ENCODE data around the gene CCT6A.
"Not testable (repeated sequence)": the region's sequence is repeated elsewhere in the genome, so short reads cannot be mapped to it uniquely, and the experiment has no call there.

The CCT6A gene, protein sequence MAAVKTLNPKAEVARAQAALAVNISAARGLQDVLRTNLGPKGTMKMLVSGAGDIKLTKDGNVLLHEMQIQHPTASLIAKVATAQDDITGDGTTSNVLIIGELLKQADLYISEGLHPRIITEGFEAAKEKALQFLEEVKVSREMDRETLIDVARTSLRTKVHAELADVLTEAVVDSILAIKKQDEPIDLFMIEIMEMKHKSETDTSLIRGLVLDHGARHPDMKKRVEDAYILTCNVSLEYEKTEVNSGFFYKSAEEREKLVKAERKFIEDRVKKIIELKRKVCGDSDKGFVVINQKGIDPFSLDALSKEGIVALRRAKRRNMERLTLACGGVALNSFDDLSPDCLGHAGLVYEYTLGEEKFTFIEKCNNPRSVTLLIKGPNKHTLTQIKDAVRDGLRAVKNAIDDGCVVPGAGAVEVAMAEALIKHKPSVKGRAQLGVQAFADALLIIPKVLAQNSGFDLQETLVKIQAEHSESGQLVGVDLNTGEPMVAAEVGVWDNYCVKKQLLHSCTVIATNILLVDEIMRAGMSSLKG

DNA sequence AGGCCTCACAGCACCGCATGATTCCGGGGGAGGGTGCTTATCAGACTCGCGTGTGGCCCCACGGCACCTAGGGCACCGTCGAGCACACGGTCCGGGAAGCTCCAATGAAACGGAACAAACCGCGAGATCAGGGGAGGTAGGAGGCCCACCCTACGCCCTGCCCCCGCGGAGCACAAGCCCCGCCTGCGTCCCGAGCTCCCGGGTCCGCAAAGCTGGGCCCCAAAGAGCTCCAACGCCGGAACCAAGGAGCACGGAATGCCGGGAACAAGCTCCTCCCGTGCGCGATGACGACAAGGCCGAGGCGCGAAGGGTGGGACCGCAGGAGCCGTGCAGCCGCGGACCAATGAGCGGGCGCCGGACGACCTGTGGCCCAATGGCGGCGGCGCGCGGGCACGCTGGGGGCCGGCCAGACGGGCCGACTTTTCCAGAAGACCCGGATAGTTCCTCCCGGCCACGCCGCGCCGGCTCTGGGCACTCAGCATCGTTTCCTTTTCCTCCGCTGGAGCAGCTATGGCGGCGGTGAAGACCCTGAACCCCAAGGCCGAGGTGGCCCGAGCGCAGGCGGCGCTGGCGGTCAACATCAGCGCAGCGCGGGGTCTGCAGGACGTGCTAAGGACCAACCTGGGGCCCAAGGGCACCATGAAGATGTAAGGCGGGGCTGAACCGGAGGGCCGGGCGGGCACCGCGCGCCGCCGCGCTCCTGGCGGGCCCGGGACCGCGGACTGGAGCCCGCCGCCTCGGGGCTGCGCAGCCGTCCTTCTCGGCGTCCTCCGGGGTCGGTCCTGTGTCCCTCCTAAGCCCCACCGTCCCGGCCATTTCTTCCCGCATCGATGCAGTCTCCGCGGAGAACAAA is at the start of gene CCT6A, which contains the start of gene PSPH:
Gene CCT6A (plus strand): TSS at position 427 of the 853 bp plus-strand sequence. CDS start 84 bp downstream, at position 511.
Gene PSPH (minus strand): TSS at position 106 of the 853 bp plus-strand sequence. CDS start 30,232 bp downstream, outside the sequence.
- peak; percentile 98 for DNase-seq (ENCODE audit: low spot score)

DNA sequence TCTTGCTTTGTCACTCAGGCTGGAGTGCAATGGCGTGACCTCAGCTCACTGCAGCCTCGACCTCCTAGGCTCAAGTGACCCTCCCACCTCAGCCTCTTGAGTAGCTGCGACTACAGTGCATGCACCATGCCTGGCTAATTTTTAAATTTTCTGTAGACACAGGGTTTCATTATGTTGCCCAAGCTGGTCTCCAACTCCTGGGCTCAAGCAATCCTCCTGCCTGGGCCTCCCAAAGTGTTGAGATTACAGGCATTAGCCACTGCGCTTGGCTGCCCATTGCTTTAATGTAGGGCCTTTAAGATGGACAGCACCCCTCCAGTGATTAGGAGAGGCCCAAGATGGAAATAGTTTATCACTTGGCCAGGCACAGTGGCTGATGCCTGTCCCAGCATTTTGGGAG is 47.8 kb upstream of the CCT6A start:
- DNase-seq (ENCODE audit: low spot score): no peak

DNA sequence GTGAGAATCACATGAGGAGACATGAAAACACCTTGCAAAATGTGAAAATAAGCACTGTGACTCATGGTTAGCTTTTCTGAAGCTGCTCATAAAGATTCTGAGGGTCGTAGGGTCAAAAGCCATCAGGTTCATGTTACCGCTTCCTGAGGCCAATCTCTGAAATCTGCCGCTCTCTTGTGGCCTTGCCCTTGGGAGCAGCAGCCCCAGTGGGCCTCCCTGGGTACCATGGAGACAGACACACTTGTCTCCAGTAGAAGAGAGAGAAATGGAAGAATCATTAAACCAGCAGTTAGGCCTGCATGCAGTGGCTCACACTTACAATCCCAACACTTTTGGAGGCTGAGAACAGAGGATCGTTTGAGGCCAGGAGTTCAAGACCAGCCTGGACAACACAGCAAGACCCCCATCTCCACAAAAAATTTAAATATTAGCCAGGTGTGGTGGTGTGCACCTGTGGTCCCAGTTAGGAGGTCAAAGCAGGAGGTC is 44.4 kb upstream of the CCT6A start:
- no peak for DNase-seq (ENCODE audit: low spot score)

DNA sequence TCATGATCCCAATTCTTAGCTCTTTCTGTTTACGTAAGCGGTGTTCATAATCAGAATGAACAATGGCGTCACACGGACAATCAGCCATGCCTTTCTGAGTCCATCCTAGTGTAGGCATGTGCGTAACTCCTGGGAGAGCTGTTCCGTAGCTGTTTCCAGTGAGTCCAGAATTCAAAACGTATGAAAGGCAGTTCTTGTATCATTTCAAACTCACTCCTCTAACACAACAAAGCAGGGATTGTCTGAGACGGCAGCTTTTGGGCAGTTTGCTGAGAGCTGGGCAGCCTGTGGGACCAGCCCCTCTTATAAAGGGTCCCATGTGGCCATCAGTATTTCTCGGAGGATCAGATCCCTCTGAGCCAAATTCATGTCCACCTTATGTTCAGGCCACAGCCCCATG is 43.7 kb upstream of the CCT6A start:
- peak; percentile 65 for DNase-seq (ENCODE audit: low spot score)

DNA sequence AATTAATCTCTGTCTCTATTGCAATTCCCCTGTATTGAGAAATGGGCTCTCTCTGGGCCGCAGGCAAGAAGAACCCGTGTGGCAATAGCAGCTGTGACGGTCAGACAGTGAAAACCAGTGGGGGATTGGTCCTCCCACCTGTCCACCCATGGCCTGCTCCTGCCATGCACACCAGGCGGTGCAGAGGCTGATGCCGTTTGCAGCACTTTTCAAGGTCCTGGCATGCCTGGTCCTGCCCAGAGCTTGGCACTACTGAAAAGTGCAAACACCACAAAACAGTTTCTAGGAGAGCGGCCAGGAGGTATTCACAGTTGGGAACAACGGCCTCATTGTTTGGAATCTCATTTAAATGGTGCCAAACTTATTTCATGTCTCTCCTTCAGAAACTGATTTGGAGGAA is 41.9 kb upstream of the CCT6A start:
- peak; percentile 84 for DNase-seq (ENCODE audit: low spot score)

DNA sequence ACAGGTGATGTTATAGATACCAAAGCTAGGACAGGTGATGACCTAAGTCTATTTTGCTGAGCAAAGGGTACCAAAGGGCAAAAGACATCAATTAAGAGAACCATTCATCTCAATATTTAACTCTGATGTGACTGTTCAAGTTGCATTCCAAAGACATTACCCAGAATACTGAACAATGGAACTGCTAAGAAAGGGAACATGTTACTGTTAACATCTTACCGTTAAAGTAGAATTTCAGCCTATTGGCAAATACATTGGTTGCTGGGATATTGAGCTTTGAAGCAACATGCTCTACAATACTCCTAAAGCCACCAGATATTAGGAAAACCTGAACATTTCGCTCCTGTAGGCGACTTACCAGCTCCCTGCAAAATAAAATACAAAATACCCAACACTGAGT is 34.5 kb upstream of the CCT6A start:
- DNase-seq (ENCODE audit: low spot score): not testable (repeated sequence)

DNA sequence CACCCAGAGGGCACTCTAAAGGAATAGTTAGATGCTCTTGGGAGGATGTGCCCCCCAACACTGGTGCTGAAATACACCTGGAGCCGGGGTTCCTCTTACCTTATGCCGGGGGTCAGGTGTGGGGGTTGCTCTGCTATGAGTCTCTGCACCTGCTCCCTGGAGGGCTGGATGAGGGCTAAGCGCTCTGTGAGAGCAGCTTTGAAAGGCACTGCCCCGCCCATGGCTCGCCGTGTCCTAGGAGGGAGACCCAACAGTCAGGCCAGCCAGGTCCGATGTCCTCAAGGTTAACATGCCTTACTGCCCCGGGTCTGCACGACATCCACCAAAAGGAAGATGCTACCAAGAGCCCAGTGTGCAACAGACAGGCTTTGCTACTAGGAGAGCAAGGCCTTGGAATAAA is 32.1 kb upstream of the CCT6A start:
- DNase-seq (ENCODE audit: low spot score): no peak

DNA sequence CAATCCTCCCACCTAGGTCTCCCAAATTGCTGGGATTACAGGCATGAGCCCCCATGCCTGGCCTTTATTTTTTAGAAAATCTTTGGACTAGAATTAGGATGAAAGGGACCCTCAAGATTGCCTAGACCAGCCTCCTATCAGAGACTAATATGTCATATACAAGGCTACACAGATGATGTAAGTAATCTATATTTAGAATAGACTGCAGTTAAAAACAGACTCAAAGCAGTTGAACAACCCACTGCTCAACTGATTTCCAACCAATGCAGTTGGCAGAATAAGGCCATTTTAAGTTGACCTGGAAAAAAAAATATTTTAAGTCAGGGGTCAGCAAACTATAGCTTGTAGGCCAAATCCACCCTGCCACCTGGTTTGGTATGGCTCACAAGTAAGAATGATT is 28.1 kb upstream of the CCT6A start:
- DNase-seq (ENCODE audit: low spot score): no peak

DNA sequence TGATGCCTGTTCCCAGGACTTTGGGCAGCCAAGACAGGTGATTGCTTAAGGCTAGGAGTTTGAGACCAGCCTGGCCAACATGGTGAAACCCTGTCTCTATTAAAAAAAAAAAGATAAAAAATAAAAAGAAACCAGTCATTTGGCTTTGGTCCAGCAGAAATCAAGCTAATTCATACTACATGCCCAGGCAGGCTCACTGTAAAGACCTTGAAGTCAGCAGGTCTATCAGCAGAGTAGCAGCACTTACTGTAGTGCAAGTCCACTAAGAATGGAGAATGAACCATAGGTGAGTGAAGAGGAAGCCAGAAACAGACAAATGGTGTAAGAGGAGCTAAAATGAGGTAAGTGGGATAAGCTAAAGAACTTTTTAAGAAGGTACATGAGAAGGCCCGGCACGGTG is 25.0 kb upstream of the CCT6A start:
- no peak for DNase-seq (ENCODE audit: low spot score)

DNA sequence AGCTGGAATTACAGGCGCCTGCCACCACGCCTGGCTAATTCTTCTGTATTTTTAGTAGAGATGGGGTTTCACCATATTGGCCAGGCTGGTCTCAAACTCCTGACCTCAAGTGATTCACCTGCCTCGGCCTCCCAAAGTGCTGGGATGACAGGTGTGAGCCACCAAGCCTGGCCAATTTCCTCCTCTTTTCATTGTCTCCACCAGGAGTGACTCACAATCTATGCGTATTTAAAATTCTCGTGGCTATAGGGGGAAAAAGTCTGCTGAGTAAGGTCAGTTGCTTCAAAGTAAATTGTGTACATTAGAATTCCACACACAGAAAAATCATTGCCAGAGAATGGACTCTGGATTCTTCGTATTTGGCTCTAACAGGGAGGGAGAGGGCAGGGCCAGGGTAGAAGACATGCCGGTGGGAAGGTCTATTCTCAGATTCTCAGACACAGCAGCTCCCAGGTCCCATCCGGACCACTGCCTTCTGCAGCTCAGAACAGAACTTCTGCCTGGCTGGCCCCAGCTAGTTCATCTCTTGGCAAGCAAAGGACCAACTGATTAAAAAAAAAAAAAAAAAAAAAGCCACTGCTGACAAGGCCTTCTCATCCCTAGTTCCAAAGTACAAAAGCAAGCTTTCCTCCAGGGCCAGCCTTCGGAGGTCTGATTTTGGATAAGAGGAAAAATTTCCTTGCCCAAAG is 22.5 kb upstream of the CCT6A start:
- no peak for DNase-seq (ENCODE audit: low spot score)

DNA sequence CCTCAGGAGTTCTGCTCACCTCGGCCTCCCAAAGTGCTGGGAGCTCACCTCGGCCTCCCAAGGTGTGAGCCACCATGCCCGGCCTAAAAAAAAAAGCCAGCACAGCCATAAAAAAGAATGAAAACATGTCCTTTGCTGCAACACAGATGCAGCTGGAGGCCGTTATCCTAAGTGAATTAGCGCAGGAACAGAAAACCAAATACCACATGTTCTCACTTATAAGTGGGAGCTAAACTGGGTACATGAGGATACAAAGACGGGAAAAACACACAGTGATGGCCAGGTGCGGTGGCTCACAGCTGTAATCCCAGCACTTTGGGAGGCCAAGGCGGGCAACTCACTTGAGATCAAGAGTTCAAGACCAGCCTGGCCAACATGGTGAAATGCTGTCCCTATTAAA is 21.2 kb upstream of the CCT6A start:
- no peak for DNase-seq (ENCODE audit: low spot score)

DNA sequence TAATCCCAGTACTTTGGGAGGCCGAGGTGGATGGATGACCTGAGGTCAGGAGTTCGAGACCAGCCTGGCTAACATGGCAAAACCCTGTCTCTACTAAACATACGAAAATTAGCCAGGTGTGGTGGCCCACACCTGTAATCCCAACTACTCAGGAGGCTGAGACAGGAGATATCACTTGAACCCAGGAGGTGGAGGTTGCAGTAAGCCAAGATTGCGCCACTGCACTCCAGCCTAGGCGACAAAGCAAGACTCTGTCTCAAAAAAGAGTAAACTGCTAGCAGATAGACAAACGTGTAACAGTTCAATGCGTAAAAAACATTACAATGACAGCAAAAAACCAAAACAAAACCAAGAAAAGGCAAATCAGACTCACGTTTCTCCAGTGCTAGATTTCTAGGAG is 20.0 kb upstream of the CCT6A start:
- DNase-seq (ENCODE audit: low spot score): not testable (repeated sequence)

DNA sequence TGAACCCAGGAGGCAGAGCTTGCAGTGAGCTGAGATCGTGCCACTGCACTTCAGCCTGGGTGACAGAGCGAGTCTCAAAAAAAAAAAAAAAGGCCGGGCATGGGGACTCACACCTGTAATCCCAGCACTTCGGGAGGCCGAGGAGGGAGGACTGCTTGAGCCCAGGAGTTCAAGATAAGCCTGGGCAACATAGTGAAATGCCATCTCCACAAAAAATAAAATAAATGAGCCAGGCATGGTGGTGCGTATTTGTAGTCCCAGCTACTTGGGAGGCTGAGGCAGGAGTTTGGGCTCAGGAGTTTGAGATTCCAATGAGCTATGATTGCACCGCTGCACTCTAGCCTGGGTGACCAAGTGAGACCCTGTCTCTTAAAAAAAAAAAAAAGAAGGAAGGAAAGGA is 19.0 kb upstream of the CCT6A start:
- not testable (repeated sequence) for DNase-seq (ENCODE audit: low spot score)

DNA sequence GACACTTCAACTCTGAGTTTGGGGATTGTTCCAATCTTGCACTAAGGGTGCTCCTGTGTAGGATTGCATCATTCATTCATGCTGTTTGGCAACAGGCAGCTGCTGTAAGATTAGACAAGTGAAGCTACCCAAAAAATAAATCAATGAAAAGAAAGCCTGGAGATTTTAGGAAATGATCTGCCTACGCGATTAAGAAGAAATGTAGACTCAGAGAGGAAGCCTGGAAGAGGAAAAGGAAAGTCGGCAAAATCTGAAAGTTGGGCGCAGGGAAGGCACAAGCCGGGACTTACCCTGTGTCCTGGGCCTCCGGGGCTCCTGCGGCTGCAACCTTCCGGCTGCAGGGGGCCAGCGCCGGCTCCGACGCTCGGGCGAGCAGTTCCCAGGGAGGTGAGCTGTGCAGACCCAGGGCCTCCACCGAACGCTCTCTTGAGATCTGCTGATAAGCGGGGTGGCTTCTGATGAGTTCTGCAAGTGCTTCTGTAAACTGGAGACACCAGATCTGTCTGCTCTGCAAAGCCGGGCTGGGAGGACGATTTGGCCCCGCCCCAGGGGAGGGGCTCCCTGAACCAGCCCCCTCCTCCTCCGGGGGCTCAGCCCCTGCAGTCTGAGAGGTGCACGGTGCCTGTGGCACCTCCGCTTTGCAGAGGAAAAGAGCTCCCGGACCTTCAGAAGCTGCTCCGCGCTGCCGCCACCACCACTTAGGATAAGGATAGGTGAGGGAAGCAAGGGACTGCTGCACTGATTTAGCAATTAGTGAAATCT is 17.7 kb upstream of the CCT6A start:
- DNase-seq (ENCODE audit: low spot score): peak; percentile 70

DNA sequence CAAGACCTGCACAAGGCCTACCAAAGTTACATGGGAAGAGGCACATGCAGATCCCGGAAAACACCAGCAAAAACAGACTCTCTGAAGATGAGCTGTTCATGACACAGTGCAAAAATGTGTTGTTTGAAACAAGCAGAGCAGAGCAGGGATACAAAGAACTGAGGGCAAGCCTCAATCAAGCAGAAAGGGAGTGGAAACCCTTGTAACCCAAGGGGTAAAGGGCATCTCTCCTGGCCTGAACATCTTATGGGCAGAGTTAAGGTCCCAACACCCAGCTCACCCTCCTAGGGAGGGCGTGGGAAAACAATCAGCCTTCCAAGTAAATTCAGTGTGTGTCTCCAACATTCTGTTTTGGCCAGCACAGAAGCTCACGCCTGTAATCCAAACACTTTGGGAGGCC is 10.8 kb upstream of the CCT6A start:
- DNase-seq (ENCODE audit: low spot score): no peak

DNA sequence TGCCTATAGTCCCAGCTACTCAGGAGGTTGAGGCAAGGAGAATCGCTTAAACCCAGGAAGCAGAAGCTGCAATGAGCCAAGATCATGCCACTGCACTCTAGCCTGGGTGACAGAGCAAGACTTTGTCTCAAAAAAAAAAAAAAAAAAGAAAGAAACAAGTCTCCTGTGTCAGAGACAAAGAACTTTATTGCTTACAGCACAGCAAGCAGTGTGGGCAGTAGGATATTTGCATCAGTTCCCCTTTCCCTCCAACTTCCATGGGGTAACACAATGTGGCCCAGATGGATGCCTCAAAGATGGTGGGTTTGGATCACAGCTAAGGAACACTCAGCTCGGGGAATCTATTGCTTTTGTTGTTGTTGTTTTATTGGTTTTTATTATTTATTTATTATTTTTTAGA is 5.8 kb upstream of the CCT6A start:
- not testable (repeated sequence) for DNase-seq (ENCODE audit: low spot score)

DNA sequence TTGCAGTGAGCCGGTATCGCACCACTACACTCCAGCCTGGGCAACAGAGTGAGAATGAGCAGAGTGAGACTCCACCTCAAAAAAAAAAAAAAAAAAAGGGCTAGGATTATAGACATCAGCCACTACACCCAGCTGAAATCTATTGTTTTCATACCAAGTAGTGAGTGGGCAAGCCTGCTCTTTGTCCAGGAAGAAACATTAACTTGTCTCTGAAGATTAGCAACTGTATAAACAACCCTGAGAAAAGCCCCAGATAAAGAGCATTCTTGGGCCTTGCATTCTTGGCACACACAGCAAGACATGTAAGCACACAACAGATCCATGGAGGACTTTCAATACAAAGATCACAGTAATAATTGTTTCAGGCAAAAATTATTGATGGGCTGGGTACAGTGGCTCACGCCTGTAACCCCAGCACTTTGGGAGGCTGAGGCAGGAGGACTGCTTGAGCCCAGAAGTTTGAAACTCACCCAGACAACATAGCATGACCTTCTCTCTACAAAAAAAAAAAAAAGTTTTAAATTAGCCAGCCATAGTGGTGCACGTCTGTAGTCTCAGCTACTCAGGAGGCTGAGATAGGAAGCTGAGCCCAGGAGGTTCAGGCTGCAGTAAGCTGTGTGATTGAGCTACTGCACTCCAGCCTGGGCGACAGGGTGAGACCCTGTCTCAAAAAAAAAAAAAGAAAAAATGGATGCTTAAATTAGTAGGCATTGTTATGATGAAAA is 4.7 kb upstream of the CCT6A start:
- no peak for DNase-seq (ENCODE audit: low spot score)

DNA sequence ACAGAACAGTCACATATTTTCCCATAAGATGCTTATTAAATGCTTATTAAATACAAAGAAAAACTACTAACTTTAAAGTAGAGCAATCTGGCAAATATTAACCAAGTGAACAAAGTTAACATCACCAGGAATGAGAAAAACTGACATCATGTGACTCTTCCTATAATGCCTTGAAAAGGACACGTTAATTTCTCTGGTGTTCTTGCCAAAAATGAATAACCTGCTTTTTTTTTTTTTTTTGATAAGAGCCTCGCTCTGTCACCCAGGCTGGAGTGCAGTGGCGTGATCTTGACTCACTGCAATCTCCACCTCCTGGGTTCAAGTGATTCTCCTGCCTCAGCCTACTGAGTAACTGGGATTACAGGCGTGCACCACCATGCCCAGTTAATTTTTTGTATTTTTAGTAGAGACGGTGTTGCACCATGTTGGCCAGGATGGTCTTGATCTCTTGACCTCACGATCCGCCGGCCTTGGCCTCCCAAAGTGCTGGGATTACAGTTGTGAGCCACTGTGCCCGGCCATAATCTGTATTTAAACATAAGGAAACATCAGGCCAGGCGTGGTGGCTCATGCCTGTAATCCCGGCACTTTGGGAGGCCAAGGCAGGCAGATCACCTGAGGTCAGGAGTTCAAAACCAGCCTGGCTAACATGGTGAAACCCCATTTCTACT is 4.0 kb upstream of the CCT6A start:
- not testable (repeated sequence) for DNase-seq (ENCODE audit: low spot score)

DNA sequence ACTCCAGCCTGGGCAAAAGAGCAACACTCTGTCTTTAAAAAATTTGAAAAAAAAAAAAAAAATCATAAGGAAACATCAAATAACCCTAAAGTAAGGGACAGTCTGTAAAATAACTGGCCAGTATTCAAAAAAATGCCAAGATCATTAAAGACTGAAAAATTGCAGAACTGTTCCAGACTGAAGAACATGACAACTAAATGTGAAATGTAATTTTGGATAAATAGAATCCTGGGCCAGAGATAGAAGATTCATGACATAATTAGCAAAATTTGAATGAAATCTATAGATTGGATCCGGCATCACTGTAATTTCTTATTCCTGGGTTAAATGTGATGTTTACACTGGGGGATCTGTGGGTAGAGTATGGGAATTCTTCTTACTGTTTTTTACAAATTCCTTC is 3.3 kb upstream of the CCT6A start:
- no peak for DNase-seq (ENCODE audit: low spot score)

DNA sequence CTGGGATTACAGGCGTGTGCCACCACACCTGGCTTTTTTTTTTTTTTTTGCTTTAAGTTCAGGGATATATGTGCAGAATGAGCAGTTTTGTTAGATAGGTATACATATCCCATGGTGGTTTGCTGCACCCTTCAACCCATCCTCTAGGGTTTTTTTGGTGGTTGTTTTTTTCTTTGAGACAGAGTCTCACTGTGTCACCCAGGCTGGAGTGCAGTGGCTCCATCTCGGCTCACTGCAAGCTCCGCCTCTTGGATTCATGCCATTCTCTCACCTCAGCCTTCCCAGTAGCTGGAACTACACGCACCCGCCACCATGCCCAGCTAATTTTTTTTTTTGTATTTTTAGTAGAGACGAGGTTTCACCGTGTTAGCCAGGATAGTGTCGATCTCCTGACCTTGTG is 2.8 kb upstream of the CCT6A start:
- DNase-seq (ENCODE audit: low spot score): not testable (repeated sequence)
